ENCODE data around the gene KCNJ11.

The KCNJ11 gene

GRCh38 chr11:17408026-17408425 is 19.6 kb upstream of the KCNJ11 start:
- DNase-seq = no peak

DNA sequence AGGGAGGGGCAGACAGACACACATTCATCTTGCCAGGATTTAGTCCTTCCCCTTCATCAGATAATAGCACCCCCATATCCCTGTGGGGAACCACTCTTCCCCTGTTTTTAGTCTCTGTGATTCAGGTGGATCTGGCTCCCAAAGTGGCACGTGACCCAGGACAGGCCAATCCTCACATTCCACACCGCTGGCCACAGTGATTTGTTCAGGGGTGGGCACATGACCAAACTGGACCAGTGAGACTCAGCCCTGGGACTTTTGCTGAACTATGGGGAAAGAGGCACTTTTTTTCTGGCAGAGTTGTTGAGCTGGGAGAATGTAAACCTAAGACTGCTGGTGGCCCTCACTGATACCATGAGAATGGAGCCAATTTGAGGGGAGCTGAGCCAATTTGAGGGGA is 19.1 kb upstream of the KCNJ11 start:
- no peak for DNase-seq

GRCh38 chr11:17406818-17407149 is 18.3 kb upstream of the KCNJ11 start:
- no peak for DNase-seq

DNA sequence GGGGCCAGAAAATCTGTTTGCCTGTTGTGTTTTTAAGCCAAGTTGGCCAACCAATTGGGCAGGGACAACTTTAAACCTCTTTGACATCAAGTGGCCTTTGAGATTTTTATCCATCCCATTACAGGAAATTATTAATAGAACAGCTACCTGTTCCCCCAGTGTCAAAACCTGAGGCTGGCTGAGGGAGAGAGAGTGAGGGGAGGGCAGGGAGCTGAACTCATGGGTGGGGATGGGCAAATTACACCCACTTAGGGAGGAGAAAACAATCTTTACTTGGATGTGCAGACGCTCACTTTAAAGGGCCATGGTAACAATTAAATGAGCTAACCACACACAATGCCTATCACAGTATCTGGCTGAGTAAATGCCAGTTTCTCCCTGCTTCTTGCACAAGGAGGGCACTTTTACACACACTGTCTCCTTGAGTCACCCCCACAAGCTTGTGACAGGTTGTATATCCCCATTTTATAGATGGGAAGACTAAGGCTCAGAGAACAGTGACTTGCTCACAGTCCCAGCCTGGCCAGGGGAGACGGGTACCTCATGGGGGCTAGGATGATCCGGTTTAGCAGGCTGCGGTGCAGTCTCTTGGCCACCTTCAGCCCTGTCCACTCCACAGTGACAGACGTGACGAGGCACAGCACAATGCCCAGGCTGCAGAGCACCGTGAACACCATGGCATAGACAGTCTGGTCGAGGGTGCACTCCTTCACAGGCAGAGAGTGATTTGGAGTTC is 17.8 kb upstream of the KCNJ11 start:
- no peak for DNase-seq

GRCh38 chr11:17405232-17406005 is 17.0 kb upstream of the KCNJ11 start:
- DNase-seq = peak; percentile 54

- DNase-seq = no peak
These were observed 15.7 kb upstream of the KCNJ11 start for GRCh38 chr11:17403980-17404759.

DNA sequence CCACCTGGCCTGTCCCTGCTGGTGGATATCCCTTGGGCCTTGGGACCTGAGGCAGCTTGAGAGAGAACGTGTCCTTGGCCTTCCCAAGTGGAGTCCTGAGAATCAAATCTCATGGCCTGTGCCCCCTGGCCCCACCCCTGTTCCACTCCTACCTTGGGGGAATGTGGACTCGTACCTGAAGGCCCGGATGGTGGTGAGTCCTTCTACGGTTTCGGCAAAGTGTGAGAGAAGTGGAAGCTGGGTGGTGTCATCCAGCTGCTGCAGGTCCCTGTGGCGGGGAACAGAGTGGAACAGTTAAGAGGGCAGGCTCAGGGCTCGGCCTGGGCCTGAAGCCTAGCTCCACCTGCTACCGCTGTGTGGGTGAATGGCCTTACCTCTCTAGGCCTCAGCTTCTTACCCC is 14.0 kb upstream of the KCNJ11 start:
- no peak for DNase-seq

- DNase-seq = no peak
These were observed 13.4 kb upstream of the KCNJ11 start for GRCh38 chr11:17401841-17402240.

- no peak for DNase-seq
These were observed 12.9 kb upstream of the KCNJ11 start for GRCh38 chr11:17401316-17401715.

DNA sequence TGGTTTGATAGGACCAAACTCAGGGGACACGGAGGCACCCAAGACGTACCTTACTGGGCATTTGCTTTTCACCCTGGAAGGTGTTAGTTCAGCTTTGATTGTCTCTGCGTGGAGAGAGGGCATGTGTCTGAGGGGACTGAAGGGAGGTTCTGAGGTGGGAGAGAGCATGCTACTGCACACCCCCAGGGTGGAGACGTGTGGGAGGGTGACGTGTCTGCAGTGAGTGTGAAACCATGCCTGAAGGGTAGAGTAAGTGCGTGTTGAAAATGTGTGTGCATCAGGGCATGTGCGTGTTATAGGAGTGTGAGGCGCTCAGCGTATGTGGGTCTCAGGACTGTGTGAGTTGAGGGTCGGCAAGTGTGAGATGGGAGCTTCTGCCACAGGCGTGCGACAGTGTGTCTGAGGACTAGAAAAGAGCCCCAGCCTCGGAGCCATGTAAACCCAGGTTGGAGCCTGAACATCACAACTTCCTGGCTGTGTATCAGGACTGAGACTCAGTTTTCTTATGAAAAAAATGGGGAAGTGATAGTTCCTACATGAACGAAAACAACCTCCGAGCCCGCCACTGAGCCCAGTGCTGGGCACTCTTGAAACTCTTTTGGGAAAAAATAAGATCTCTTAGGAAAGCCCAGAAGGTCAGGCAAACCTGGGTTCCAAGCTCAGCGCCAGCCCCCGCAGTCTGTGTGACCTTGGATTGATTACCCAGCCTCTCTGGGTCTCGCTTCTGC is 11.8 kb upstream of the KCNJ11 start:
- no peak for DNase-seq

GRCh38 chr11:17399236-17399635 is 10.8 kb upstream of the KCNJ11 start:
- DNase-seq = no peak

GRCh38 chr11:17397311-17398002 is 9.0 kb upstream of the KCNJ11 start:
- DNase-seq = no peak

DNA sequence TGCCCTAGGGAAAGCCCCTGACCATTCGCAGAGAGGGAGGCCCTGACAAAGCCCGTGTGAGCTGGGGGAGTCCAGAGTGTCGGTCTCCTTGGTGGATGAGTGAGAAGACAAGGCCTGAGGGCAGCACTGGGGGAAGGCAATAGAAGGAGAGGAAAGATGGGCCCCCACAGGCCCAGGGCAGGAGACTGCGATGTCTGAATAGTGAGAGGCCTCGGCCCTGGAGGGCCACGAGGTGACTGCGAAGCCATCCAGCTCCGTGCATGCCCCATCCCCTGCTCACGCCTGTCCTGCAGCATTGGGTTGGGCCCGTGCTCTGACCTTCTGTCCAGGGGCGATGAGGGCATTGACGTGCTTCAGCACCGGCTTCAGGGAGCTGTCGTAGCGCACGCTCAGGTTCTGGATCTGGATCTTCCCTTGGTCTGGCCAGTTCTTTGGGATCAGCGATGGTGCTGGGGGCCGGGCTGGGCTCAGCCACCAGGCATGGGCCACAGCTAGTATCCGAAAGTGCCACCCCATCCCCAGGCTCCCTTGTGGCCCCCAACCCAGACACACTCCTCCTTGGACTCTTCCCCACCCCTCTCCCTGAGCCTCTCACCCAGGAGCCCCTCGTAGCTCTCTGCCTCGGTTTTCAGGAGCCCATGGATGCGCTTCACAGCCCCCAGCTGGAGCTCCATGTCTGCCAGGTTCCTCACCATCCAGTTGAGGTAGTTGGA is 8.3 kb upstream of the KCNJ11 start:
- DNase-seq = no peak

GRCh38 chr11:17395978-17396377 is 7.5 kb upstream of the KCNJ11 start:
- no peak for DNase-seq

DNA sequence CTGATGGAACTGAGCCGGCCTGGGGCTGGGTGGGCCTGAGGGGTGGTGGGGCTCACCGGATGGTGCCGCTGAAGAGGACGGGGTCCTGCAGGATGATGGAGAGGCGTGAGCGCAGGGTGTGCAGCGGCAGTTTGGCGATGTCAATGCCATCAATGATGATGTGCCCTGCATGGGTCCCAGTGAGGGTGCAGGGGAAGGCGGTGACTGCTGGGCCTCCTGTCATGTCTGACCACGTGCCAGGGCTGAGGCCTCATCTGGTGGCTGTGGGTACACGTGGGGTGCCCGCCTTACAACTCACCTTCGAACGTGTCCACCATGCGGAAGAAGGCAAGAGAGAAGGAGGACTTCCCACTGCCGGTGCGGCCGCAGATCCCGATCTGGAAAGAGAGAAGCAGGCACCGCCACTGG is 7.1 kb upstream of the KCNJ11 start:
- DNase-seq = no peak

DNA sequence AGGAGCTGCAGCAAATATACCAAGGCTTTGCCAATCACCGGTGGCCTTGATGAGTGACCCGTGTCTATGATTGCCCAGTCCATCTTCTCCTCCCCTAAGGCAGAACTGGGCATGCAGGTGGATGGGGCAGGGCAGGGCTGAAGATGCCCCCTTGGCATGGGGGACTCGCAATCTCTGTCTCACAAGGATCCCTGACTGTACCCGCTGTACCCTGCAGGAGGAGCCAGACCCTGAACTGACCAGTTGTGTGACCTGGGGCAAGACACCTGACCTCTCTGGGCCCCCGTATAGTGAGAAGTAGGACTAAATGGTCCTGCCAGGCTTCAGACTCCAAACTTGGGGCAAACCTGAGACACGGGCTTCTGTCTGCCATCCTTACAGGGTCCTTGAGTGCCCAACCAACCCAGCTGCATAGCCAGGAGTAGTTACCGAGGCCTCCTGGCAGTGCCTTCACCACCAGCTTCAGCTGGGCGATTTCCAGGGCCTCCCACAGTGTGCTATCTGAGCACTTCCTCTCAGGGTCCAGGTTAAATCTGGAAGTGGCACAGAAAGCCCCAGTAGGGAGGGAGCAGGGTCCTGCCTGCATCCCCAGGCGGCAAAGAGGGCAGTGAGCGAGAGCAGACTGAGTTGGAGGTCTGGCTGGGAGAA is 6.4 kb upstream of the KCNJ11 start:
- no peak for DNase-seq

DNA sequence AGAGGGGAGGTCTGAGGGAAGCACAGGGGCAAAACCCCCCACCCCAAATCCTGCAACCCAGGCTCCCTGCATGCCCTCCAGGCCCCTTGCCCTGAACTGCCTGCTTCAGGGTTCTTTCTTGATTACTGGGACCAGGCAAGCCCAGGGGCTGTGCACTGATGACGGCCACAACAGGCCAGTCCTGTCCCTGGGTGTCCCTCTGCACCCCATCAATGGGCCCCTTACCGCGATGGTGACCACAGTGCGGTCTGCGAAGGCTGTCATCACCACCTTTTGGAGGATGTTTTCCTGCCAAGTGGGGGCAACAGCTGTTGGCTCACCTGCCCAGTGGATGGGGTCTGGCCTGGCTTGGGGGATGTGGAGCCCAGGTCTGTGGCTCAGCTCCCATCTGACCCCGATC is 5.0 kb upstream of the KCNJ11 start:
- no peak for DNase-seq

DNA sequence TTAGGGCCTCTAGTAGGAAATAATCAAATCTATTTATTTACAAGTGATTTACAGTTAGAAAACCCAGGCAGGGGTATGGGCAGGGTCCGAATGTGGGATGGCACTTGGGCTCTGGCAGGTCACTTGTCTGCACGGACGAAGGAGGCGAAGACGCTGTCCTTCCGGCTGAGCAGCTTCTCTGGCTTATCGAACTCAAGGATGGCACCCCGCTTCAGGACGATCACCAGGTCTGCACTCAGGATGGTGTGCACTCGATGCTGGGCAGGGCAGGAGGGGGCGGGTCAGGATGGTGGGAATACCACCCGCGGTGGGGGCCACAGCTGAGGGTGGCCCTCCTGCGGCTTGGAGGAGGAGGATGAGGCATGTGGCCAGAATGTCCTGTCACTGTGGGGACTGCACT is 4.4 kb upstream of the KCNJ11 start:
- DNase-seq = no peak

- DNase-seq = no peak
These were observed 3.3 kb upstream of the KCNJ11 start for GRCh38 chr11:17391493-17392355.

- DNase-seq = no peak
These were observed 1.6 kb upstream of the KCNJ11 start for GRCh38 chr11:17389957-17390649.
